Stimulated activated CD4-positive, alpha-beta T cell treated with anti-CD3 and anti-CD28 coated beads, Interleukin-1b, Interleukin-23, amount 100 ng/mL, for 4 hours (primary cell): ENCODE measurements around the gene AHCYL1.
"Not testable (repeated sequence)": the region's sequence is repeated elsewhere in the genome, so short reads cannot be mapped to it uniquely, and the experiment has no call there.

ENCODE experiments used
- DNase-seq, 2 donors: peaks; one replicate each; pipeline ENCODE4 v3.0.0-alpha.2; 2020; ENCODE audit warnings: low read depth in 2 of 2

The AHCYL1 gene

DNA sequence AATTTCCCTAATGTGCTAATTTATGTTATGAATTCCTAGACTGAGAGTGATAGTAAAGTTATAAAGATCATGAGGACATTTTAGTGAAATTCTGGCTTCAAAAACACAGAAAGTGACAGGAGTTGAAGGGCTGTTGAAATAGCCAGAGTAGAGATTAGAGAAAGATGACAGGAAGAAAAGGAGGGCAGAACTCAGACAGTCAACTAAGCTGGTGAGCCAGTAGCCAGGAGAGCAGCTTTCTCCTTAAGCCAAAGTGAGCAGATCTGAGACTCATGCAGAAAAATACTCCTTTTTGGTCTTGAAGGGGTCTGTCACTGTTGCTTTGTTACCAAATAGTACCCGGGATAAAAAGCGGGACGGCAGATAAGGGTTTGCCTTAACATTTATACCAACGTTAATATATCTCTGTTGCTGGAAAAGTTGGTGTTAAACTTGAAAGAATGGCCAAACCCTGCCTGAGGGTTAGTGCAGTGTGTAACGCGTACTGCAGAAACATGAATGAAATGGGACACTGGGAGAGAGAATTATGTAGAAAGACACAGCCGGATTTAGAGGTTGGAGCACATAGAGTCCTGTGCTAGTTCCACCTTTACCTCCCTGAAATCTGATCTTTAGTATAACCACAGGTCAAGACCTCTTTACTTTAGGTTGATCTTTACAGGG is 12.8 kb downstream of the AHCYL1 start:
- DNase-seq, result no peak

DNA sequence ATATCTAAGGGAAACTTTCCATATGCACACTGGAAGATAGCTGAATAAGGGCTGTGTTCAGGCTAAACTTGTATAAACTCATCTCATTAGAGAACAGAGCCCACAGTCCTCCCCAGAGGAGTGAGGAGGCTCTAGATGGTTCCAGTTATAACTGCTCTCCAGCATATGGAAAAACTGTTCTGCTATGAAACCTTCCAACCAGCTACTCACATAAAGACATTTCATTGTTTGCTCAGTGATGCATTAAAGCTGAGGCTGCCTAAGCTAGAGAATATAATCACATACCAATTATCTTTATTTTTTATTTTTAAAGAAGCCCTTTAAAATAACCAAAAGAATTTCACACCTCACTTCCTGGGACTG is 13.3 kb downstream of the AHCYL1 start:
- DNase-seq, result no peak

DNA sequence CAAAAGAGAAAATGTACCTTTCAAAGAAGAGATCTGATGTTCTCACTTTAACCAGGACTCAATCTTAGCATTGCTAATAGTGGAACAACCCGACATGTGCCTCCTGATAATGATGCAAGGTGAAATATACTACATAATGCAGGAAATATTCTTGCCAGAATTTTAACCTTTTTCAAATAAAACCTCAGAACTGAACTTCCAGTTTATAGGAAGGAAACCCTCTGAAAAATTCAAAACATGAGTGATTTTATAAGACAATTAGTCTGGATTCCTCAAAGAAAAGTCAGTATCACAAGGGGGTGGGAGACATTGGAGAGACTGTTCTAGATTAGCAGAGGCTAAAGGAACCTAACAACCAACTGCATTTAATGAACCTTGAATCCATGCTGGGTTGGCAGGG is 18.1 kb downstream of the AHCYL1 start:
- DNase-seq, result no peak

DNA sequence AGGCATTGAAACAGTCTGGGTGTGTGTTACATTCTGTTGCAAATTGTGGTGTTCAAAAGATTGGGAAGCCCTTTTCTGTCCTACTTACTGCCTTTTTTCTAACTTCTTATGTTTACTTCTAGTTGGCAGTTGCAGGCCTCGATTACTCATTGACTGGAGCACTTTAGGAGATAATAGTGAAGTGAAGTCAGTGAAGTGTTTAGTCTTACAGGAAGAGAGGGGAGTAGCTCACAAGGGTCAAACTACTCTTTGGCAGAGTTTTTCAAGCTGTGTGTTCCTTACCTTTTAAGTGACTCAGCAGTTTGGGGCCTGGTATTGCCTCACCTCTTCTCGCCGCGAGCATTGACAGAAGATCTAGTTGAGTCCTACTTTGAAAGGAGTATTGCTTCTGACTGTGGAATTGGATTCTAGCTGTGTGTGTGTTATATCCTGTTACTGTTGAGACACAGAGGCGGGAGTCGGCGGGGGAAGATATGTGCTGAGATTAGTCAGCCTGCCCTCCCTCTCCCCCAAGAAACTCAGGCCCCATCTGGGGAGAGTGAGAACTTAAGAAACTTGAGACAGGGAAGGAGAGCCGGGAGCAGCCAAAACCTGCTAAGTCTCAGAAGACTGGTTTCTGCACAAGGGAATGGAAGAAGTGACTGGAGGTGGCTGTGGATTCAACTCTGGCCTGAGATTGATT is 19.3 kb downstream of the AHCYL1 start:
- peak in 1 of 2 donors; percentile 14 for DNase-seq

DNA sequence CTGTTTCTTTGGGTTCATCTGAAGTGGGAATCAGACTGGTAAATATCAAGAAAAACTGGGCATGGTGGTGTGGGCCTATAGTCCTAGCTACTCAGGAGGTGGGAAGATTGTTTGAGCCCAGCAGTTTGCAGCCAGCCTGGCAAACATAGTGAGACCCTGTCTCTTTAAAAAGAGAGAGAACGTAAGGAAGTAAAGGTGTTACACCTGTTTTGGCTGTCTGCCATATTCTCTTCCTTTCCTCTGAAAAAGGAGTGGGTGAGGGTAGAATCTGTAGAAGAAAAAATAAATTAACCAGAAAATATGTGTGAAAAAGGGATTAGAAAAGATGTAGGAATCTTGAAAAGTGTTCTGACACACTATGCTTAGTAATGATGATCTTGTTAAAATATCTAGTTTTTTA is 20.0 kb downstream of the AHCYL1 start:
- no peak for DNase-seq

DNA sequence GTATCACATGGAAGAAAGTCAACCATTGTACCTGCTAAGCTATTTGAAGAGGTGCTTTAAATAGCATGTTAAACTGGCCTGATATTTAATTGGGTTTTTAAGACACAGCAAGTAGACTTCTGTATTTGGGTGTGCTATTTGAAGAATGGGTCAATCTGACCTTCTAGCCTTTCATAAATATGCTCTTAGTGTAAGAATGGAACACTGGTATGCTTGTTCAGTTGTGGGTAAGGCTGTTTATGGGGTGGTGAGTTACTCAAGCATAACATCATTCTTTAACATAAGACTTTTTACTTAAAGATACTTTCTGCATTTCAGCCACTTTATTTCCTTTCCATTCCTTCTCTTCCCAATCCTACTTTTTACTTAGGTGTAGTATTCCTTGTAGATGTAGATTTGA is 21.4 kb downstream of the AHCYL1 start:
- no peak for DNase-seq

DNA sequence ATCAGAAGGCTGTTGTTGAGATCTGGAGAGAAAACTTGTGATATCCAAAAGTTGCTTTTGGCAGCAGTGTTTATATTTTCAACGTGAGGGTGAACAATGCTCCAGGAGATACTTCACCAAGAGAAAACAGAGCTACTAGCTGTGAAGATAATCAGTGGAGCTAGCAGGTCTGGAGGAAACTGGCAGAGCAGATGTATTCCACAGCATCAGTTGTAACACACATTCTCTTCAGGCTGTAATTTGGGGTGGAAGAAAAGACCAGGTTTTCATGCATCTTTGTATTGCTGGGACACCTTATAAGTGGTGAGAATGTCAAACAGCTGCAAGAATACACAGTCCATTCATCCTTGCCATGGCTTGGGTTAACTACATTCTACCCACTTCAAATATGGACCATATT is 22.0 kb downstream of the AHCYL1 start:
- DNase-seq, result no peak

DNA sequence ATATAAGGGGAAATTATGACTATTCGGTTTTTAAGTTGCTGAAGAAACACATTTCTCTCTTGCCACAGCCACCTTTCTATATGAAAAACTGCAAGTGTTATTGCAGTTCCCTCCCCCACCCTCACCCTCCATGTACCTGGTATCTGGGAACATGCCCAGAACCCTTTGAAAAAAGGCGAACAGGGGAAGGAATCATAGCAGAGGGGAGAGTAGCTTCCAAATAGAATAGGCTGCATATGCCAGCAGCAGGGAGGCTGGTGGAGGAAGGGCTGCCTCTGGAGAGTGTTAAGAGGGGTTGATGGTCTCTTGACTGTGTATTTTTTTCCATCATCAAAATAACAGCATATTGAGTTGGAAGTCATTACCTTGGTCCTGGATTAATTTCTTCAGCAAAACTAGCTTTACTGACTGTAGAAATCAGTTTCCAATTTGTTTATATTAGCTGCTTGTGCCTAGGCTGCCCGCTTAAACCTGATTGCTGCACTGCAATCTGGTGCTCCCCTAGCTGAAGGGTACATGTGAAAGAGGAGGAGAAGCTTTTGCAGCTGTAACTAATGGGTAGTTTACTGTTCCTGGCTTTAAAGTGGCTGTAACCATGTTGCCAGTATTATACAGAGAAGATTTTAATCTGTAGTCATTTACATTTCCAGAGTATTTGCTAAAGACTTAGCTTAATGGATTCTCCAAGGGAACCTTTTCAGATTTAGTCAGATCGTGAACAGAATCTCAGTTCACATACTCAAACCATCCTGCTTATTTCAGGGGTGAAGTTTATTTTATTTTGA is 22.7 kb downstream of the AHCYL1 start:
- DNase-seq, result no peak

DNA sequence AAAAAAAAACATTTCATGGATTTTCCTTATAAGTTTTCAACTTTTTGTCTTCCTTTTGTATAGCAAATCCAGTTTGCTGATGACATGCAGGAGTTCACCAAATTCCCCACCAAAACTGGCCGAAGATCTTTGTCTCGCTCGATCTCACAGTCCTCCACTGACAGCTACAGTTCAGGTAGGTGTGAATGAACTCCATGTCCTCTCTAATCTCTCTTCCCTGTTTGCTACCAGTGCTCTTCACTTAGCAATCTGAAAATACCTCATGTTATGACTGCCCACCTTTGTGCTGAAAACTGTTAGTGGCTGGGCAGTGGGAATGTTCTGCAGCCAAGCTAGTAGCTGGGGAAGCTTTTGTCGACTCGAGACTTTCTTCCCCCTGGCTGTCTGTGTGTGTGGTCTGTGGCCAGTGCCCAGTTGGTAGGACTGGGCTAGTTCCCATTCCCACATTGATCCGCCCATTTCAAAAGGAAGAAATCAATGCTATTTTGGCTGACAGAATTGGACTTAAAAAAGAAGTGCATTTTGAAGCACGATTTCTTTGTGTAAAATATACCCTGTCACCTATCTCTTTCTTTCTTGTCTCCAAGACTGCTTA is 24.5 kb downstream of the AHCYL1 start:
- no peak for DNase-seq

DNA sequence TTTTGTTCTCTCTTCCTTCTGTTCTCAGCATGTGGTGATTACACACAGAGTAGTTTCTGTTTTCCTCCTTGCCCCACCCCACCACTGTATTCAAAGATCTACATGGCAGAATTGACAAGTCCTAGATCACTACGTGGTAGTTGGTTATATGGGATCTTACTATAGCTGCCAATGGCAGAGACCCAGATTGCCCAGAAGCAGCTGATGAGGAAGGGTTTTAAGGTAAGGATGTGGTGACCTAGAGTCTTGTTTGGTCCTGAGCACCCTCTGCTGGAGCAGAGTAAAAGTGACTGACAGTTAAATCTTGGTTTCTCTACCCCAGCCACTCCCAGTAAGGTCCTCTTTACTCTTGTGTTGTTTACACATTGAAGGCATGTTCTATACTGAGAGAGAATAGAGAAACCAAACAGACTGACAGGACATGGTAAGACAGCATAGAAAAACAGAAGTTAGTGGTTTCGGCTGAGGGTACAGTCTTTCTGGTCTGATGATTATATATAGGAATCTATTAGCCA is 27.0 kb downstream of the AHCYL1 start:
- DNase-seq, result no peak

DNA sequence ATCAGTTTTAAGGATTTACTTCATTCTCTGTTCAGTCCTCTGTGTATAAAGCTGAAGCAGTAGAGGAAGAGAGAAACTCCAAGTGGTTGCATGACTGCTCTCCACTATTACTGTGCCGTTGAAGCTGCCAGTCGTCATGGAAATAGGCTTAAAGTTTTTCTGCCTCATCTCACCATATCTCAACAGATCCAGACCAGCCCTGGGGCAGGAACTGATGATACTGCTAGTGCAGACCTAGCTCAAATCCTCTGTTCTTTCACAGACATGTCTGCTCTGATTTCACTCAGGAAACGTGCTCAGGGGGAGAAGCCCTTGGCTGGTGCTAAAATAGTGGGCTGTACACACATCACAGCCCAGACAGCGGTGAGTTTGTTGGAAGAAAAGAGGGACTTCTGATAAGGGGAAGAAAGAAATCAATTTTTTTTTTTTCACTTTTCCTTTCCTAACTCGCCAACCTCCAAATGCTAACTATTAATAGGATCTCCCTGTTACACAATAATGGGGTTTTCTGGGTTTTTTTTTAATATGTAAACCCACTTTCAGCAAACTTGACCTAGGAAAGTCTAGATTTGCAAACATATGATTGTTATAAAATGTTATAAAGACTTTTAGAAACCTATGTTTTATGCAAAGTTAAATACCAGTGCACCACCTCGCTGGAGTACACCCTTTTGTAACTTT is 27.7 kb downstream of the AHCYL1 start:
- DNase-seq, result no peak

DNA sequence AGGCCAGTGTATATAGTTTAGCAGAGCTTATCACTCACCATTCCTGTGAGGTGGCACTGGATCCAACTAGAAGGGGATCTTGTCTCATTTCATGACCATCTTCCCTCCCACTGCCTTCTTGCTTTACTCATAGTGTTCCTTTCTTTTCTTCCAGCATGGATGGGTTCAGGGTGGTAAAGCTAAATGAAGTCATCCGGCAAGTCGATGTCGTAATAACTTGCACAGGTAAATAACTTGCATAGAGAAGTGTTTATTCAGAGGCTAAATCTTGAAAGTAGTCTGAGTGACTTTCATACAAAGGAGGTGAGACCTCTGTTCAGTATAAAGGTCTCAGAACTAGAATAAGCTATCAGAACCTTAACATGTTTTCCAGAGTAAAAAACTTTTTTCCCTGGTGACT is 33.2 kb downstream of the AHCYL1 start:
- DNase-seq, result no peak

DNA sequence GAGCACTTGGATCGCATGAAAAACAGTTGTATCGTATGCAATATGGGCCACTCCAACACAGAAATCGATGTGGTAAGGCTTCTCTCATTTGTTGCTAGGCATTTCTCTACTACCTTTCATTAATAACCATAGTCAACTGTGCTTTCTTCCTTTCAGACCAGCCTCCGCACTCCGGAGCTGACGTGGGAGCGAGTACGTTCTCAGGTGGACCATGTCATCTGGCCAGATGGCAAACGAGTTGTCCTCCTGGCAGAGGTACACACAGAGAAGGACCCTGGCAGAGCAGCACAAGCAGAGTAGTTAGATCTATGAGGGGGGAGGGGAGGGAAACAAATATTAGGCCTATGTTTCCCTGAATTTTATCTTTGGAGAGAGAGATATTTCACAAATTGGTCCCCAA is 33.8 kb downstream of the AHCYL1 start:
- DNase-seq, result no peak

DNA sequence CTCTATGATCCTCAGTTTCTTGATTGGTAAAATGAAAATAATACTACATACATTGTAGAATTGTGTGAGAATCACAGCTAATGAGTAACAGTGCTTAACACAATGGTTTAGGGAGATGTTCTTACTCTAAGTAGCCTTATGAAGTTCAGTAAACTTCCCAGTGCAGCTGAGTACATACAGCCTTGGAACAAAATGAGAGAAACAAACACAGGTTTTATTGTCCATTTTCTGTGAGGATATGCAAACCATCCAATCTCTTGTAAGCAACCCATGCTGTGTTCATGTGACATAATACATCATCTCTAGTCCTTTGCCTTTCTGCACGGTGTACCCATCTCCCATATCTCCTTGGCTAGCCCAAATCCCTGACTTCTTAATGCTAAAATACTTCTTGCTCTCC is 35.2 kb downstream of the AHCYL1 start:
- no peak for DNase-seq

DNA sequence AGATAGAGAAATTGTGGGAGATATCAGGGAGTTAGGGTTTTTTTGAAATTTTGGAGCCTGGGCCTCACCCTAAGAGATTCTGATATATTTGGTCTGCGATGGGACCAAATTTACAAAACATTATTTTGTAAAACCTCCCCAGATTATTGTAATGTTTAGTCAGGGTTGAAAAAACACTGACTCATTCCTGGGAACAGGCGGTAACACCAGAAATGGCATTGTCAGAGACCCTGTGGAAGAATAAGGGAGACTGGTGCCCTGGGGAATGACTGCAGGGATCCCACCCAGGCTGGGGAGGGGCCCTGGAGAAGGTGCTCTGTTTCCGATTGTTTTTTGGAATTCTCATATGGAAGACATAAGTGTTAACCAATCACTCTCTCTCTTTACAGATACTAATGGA is 36.7 kb downstream of the AHCYL1 start:
- no peak for DNase-seq

DNA sequence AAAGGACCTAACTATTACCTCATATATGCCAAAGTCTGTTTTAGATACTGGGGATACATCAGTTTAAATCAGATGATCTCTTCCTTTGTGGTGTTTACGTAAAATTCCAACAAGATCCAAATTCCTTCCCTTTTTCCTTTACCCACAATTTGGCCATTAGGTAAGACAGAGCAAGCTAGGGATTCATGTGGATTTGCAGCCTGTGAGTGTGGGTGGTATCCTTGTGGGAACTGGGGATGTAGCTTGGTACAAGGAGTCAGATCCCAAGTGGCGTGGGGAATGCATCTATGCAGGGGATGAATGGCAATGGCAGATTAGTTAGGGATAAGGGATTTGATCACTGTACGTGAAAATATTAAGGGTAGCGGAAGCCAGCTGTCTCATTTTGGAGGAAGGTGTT is 40.0 kb downstream of the AHCYL1 start:
- no peak for DNase-seq

DNA sequence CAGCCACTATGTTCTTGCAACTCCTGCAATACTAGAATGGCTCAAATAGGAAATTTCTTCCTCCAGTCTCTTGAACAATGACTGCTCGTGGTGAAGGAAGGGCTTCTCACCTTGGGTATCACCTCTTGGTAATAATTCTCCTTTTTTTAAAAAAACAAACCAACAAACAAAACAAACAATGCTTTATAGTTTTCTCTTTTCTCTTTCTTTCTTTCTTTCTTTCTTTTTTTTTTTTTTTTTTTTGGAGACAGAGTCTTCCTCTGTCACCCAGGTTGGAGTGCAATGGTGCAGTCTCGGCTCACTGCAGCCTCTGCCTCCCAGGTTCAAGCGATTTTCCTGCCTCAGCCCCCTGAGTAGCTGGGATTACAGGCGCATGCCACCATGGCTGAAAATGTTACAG is 46.1 kb downstream of the AHCYL1 start:
- DNase-seq, result not testable (repeated sequence)

DNA sequence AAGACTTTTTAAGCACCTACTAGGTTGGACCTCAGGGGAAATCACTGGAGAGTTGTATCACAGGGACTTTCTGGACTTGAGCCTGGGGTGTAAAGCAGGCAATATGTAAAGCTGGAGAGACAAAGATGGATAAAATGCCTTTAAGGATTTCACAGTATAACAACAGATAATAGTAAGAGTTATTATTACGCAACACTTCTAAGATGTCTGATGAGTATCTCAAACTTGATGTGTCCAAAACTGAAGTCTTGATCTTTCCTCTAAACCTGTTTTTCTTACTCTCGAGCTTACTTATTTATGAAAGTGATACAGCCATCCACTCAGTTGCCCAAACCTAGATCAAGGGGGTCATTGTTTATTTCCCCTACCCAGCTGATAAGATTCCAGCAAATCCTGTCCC is 47.8 kb downstream of the AHCYL1 start:
- no peak for DNase-seq

DNA sequence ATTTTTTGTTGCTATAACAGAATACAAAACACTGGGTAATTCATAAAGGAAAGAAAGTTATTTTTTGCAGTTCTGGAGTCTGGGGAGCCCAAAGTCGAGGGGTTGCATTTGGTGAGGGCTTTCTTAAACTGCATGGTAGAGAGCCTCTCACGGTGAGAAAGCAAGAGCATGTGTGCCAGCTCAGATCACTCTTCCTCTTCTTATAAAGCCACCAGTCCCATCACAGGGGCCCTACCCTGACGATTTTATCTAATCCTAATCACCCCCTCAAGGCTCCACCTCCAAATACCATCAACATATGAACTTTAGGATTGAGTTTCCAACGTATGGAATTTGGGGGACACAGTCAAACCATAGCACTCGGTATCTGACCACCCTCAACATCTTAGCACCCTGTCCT is 48.9 kb downstream of the AHCYL1 start:
- no peak for DNase-seq

DNA sequence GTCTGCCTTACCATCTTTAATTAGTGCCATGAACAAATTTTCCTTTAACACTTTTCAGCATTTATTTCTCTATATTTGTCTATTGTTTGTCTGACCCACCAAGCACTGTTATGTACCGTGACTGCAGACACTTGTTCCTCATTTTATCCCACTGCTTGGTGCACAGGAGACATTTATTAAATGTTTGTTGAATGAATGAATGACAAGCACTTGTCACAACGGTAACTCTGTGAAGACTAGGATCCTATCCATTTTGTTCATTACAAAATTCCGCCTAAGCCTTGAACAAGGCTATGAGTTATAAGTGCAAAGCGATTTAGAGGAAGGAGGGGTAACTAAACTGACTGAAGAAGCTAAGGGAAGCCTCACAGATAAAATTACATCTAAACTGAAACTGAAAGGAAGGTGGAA is 49.5 kb downstream of the AHCYL1 start:
- no peak for DNase-seq

DNA sequence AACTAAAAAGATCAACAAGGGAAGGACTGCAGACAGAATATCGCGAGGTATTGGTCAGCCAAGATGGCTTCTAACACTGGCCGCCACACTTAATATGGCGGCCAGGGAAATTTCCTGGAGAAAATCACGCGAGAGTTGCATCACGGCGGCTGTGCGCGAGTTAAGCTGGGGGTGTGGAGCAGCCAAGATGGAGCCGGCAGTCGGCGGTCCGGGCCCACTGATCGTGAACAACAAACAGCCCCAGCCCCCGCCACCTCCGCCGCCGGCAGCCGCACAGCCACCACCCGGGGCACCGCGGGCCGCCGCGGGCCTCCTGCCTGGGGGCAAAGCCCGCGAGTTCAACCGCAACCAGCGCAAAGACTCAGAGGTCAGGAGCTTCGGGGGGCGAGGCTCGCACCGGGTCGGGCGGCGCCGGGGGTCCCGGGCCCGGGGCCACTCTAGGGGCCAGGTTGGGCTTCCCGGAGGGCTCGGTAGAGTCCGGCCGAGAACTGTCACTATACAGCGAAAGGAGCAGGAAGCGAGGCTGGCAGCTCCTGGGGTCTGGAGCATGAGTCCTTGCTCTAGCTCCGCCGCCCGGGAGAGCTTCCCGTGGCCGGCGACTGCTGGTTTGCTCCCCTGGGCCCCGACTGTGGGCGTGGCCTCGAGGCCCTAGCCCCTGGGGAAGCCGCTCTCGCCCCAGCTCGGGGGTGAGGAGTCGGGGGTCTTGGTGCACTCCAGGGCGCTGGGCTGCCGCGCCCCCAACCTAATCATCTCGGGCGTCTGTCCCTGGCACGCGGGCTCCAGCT is 50.1 kb downstream of the AHCYL1 start, which contains the start of gene STRIP1:
TSS of gene STRIP1 (plus strand) at position 174 of the 785 bp plus-strand sequence. CDS start at position 188, 14 bp downstream.
- peak; percentile 77 to 87 for DNase-seq
